ENCODE measurements around the gene GJB3. TPM values are rescaled to one million over a fixed set of nuclear protein-coding genes. Genes with fewer than 3 reads are reported as not detected.
"Not testable (repeated sequence)": the region's sequence is repeated elsewhere in the genome, so short reads cannot be mapped to it uniquely, and the experiment has no call there.

The GJB3 gene
- total RNA-seq, 1 experiment from 2014 or later, result 0.52 TPM

DNA sequence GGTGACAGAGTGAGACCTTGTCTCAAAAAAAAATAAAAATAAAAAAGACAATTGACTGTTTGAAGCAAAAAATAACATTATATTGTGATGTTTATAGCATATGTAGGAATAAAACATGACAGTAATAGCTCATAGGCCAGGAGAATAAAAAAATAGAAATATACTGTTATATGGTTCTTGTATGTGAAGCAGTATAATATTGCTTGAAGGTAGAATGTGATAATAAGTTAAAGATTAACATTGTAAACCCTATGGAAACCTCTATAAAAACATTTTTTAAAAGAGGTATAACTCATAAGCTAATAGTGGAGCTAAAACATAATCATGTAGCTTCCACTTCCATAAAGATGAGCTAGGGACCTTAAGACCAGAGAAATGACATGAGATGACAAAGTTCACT, 35.3 kb downstream of the GJB3 start:
- H3K4me1 ChIP-seq, result no peaks in the 10 kb centered on the region
- TF ChIP-seq, protein P1, sequence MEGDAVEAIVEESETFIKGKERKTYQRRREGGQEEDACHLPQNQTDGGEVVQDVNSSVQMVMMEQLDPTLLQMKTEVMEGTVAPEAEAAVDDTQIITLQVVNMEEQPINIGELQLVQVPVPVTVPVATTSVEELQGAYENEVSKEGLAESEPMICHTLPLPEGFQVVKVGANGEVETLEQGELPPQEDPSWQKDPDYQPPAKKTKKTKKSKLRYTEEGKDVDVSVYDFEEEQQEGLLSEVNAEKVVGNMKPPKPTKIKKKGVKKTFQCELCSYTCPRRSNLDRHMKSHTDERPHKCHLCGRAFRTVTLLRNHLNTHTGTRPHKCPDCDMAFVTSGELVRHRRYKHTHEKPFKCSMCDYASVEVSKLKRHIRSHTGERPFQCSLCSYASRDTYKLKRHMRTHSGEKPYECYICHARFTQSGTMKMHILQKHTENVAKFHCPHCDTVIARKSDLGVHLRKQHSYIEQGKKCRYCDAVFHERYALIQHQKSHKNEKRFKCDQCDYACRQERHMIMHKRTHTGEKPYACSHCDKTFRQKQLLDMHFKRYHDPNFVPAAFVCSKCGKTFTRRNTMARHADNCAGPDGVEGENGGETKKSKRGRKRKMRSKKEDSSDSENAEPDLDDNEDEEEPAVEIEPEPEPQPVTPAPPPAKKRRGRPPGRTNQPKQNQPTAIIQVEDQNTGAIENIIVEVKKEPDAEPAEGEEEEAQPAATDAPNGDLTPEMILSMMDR (IDR thresholded peaks at IDR 0.05; ENCODE audit: insufficient read depth in 1 of 2, low read depth in 1 of 2, low read length in 1 of 2, severe bottlenecking in 1 of 2, unreplicated experiment in 1 of 2), result no peak
- Mint-ChIP-seq H3K27ac (ENCODE audit: unreplicated experiment) (no peak overlapping the region), H3K36me3 (ENCODE audit: insufficient read depth, unreplicated experiment) (no peaks in the 10 kb centered on the region), H3K4me1 (ENCODE audit: low read depth, unreplicated experiment) (no peaks in the 10 kb centered on the region), H3K9me3 (ENCODE audit: unreplicated experiment) (no peaks in the 10 kb centered on the region), H3K27me3 (ENCODE audit: insufficient read depth, unreplicated experiment) (no peaks in the 10 kb centered on the region), H3K4me3 (ENCODE audit: unreplicated experiment) (no peak overlapping the region)
- ChIA-PET POLR2A (no interaction called here), CTCF (no interaction called here)
- no TSS peak for BruUV-seq (replicated peaks)
- H3K9me3 ChIP-seq, result no peaks in the 10 kb centered on the region
- H3K27me3 ChIP-seq (replicated peaks; ENCODE audit: control insufficient read depth, insufficient read depth, low read length), result no peaks in the 10 kb centered on the region
- no peak overlapping the region for H3K4me3 ChIP-seq (ENCODE audit: low read depth, low read length)
- H3K36me3 ChIP-seq (ENCODE audit: control insufficient read depth, insufficient read depth, low read length), result no peaks in the 10 kb centered on the region
- intact Hi-C loops (cut with micrococcal nuclease; ENCODE audit: unreplicated experiment), result no loop called here
- DNase-seq, result no peak

DNA sequence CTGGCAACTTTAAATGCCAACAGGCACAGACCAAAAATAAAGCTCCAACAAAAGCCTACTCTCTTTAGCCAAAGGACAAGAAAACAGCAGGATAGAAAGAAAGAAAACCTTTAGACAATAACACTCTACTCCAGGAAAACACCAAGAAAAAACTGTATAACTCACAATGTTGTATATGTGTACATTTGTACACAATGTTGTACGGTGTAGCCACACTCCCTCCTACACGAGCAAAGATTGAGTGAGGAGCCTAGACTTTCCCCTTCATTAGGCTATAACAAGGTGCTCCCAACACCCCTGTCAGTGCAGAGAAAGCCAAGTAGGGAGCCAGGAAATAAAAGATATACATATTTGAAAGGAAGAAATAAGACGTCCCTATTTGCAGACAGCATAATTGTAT, 35.8 kb downstream of the GJB3 start:
- Histone ChIP-seq H3K4me1 (no peaks in the 10 kb centered on the region), H3K27me3 (replicated peaks; ENCODE audit: control insufficient read depth, insufficient read depth, low read length) (no peaks in the 10 kb centered on the region), H3K4me3 (ENCODE audit: low read depth, low read length) (no peak overlapping the region), H3K9me3 (no peaks in the 10 kb centered on the region), H3K36me3 (ENCODE audit: control insufficient read depth, insufficient read depth, low read length) (no peaks in the 10 kb centered on the region)
- Mint-ChIP-seq H3K4me3 (ENCODE audit: unreplicated experiment) (no peak overlapping the region), H3K4me1 (ENCODE audit: low read depth, unreplicated experiment) (no peaks in the 10 kb centered on the region), H3K27me3 (ENCODE audit: insufficient read depth, unreplicated experiment) (no peaks in the 10 kb centered on the region), H3K27ac (ENCODE audit: unreplicated experiment) (no peak overlapping the region), H3K9me3 (ENCODE audit: unreplicated experiment) (no peaks in the 10 kb centered on the region), H3K36me3 (ENCODE audit: insufficient read depth, unreplicated experiment) (no peaks in the 10 kb centered on the region)
- POLR2A ChIA-PET, result no interaction called here
- TF ChIP-seq, protein P1 (IDR thresholded peaks at IDR 0.05; ENCODE audit: insufficient read depth in 1 of 2, low read depth in 1 of 2, low read length in 1 of 2, severe bottlenecking in 1 of 2, unreplicated experiment in 1 of 2), result no peak
- CTCF ChIA-PET, result no interaction called here
- no TSS peak for BruUV-seq (replicated peaks)
- intact Hi-C loops (cut with micrococcal nuclease; ENCODE audit: unreplicated experiment), result no loop called here
- DNase-seq, result no peak

DNA sequence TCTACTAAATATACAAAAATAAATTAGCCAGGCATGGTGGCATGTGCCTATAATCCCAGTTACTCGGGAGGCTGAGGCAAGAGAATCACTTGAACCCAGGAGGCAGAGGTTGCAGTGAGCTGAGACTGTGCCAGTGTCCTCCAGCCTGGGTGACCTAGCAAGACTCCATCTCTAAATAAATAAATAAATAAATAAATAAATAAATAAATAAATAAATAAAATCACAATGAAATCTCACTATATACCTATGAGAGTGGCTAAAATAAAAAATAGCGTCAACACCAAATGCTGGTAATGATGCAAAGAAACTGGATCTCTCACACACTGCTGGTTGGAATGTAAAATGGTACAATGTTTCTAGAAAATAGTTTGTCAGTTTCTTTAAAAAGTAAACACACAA, 37.8 kb downstream of the GJB3 start:
- H3K4me1 Mint-ChIP-seq (ENCODE audit: low read depth, unreplicated experiment); H3K27ac Mint-ChIP-seq (ENCODE audit: unreplicated experiment); H3K4me3 ChIP-seq (ENCODE audit: low read depth, low read length); H3K27me3 Mint-ChIP-seq (ENCODE audit: insufficient read depth, unreplicated experiment); POLR2A ChIA-PET; H3K4me3 Mint-ChIP-seq (ENCODE audit: unreplicated experiment); BruUV-seq (replicated peaks); H3K27me3 ChIP-seq (replicated peaks; ENCODE audit: control insufficient read depth, insufficient read depth, low read length); intact Hi-C loops (cut with micrococcal nuclease; ENCODE audit: unreplicated experiment); H3K4me1 ChIP-seq; H3K36me3 Mint-ChIP-seq (ENCODE audit: insufficient read depth, unreplicated experiment); DNase-seq; CTCF ChIA-PET; H3K9me3 ChIP-seq; H3K9me3 Mint-ChIP-seq (ENCODE audit: unreplicated experiment); H3K36me3 ChIP-seq (ENCODE audit: control insufficient read depth, insufficient read depth, low read length): not testable (repeated sequence)

DNA sequence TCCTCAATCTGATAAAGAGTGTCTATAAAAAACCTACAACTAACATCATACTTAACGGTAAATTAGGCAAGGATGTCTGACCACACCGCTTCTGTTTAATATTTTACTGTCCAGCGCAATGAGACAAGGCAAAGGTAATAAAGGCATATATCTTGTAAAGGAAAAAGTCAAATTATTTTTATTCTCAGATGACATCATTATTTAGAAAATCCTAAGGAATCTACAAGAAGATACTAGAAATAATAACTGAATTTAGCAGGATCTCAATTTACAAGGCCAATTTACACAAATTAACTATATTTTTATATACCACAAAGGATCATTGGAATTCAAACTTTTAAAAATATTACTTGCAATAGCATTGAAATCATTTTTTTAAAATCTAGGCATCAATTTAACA, 41.2 kb downstream of the GJB3 start:
- no peak overlapping the region for H3K27ac Mint-ChIP-seq (ENCODE audit: unreplicated experiment)
- intact Hi-C loops (cut with micrococcal nuclease; ENCODE audit: unreplicated experiment), result no loop called here
- CTCF ChIA-PET, result no interaction called here
- no TSS peak for BruUV-seq (replicated peaks)
- H3K36me3 ChIP-seq (ENCODE audit: control insufficient read depth, insufficient read depth, low read length), result no peaks in the 10 kb centered on the region
- no peaks in the 10 kb centered on the region for H3K4me1 ChIP-seq
- TF ChIP-seq, protein P1 (IDR thresholded peaks at IDR 0.05; ENCODE audit: insufficient read depth in 1 of 2, low read depth in 1 of 2, low read length in 1 of 2, severe bottlenecking in 1 of 2, unreplicated experiment in 1 of 2), result no peak
- no peaks in the 10 kb centered on the region for H3K27me3 ChIP-seq (replicated peaks; ENCODE audit: control insufficient read depth, insufficient read depth, low read length)
- H3K4me1 Mint-ChIP-seq (ENCODE audit: low read depth, unreplicated experiment), result no peaks in the 10 kb centered on the region
- H3K4me3 ChIP-seq (ENCODE audit: low read depth, low read length), result no peak overlapping the region
- no peak overlapping the region for H3K4me3 Mint-ChIP-seq (ENCODE audit: unreplicated experiment)
- H3K36me3 Mint-ChIP-seq (ENCODE audit: insufficient read depth, unreplicated experiment), result no peaks in the 10 kb centered on the region
- no peaks in the 10 kb centered on the region for H3K9me3 ChIP-seq
- POLR2A ChIA-PET, result no interaction called here
- no peak for DNase-seq
- no peaks in the 10 kb centered on the region for H3K27me3 Mint-ChIP-seq (ENCODE audit: insufficient read depth, unreplicated experiment)
- no peaks in the 10 kb centered on the region for H3K9me3 Mint-ChIP-seq (ENCODE audit: unreplicated experiment)
